ENCODE measurements around the gene THRA.

The THRA gene

GRCh38 chr17:40084477-40084876 is 21.7 kb downstream of the THRA start:
- no peak for DNase-seq

GRCh38 chr17:40086150-40087044 is 23.6 kb downstream of the THRA start:
- peak; percentile 56 for DNase-seq

- no peak for DNase-seq
Observed at GRCh38 chr17:40087049-40087794, 24.5 kb downstream of the THRA start.

GRCh38 chr17:40087903-40088718 is 25.3 kb downstream of the THRA start:
- no peak for DNase-seq

DNA sequence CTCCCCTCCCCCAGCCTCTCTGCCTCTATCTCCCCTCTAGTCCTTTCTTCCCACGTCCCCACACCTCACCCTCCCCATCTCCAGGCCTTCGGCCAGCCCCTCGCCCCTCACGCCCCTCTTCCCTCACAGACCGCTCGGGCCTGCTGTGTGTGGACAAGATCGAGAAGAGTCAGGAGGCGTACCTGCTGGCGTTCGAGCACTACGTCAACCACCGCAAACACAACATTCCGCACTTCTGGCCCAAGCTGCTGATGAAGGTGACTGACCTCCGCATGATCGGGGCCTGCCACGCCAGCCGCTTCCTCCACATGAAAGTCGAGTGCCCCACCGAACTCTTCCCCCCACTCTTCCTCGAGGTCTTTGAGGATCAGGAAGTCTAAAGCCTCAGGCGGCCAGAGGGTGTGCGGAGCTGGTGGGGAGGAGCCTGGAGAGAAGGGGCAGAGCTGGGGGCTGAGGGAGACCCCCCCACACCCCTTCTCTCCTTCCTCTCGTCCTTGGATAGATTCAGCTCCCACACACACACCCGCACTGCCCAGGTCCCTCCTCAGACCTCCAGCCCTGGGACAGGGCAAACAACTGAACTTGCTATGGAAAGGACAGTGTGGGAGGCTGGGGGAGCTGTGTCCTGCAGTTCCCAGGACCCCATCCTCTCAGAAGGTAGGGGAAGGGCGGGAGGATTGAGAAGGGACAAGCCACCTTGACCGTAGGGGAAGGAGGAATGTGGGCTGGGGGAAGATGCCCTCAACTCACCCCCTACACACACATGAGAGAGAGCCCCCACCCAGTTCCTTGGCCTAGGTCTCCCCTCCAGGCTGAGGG is 26.5 kb downstream of the THRA start:
- DNase-seq: no peak

DNA sequence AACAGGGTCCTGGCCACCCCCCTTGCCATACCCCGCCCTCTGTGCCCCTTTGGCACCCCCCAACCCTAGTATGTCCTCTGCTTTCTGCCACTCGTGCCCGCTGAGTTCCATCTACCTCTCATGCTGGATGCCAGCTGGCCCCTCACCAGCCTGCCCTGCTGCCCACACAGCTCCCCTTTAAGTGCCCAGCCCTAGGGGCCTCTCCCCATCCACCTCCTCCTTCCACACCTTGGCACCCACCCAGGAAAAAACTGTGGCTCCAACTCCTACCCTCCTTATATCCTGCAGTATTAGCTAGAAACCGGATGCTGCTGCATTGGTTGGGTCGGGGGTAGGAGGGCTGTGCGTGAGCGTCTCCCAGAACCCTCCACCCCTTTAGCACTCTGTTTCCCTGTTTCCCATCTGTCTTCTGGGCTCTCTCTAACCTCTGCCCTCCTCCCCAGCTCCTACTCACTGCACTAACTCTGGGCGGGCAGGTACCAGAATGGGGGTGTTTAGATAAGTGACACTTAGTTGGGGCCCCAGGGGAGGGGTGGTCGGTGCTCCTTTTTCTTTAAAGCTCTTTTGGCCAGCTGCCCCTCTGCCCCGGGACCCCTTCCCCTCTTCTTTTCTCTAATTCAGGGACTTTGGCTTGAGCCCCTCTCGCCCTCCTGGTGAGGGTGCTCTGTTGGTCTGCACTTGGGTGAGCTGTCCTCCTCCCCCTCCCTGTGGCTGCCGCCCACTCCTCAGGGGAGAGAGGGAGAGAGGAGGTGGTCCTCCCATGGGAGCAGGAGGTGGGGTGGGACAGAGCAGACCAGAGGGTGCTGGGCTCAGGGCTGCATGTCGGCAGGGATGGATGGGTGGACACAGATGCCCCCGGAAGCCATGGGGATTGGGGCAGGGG is 27.7 kb downstream of the THRA start:
- DNase-seq: no peak

DNA sequence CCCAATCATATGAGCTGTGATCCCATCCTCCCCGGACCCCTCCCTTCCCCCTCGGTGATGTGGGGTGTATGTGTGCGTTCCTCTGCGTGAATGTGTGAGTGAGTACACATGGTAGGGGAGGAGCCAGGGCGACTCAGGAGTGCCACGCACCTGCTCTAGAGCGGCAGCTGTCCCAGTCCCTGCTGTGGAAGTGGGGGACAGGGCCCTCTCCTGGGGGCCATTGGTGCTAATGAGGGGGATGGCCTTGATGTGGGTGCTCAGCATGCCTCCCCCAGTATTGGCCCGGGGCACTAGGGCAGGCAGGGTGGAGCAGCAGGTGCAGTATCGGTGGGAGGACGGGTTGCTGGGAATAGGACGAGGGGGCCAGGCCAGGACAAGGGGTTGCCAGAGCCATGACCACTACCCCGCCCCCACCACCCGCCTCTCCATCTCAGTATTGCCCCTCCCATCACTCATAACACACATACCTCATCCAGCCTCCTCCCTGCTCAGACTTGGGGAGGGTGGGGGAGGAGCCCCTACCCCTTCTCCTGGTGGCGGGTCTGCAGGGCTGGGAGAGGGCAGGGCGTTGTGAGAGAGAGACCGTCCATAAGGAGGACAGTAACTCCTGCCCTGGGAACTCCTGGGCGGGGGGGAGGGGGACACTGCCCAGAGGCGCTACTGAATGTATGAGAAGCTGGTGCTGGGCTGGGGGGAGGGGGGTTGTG is 29.1 kb downstream of the THRA start:
- no peak for DNase-seq

DNA sequence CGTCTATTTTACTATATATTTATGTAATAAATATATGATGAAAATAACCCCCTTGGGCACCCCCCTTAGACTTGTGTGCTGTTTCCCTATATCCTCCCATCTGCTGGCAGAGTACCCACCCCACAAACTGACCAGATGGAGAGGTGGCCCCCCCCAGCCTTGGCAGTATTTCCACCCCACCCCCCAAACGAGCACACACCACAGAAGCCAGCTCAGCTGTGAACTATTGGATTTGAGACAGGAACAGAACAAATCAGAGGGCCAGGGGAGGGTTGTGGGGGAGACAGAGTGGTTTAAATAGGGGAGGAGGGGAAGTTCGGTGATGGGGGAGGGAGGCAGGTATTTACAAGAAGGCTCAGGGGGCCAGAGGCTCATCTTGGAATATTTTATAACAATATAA is 29.8 kb downstream of the THRA start:
- no peak for DNase-seq

GRCh38 chr17:40093005-40093579 is 30.3 kb downstream of the THRA start:
- DNase-seq: no peak

DNA sequence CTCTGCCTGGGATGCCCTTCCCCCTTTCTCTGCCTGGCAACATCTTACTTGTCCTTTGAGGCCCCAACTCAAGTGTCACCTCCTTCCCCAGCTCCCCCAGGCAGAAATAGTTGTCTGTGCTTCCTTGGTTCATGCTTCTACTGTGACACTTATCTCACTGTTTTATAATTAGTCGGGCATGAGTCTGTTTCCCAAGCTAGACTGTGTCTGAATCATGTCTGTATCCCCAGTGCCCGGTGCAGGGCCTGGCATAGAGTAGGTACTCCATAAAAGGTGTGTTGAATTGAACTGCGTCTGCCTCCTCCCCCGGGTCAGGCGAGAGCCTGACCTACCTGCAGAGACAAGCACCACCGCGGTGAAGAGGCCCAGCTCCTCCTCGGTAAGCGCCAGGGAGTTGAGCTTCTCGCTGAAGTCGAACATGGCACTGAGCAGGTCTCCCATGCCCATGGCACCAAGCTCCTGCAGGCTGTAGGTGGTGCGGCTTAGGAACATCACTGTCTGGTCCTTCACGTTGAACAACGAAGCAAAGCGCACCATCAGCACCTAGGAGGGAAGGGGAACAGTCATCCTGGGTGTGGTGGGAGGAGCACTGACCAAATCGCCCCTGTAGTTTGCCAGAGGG is 30.9 kb downstream of the THRA start:
- no peak for DNase-seq

DNA sequence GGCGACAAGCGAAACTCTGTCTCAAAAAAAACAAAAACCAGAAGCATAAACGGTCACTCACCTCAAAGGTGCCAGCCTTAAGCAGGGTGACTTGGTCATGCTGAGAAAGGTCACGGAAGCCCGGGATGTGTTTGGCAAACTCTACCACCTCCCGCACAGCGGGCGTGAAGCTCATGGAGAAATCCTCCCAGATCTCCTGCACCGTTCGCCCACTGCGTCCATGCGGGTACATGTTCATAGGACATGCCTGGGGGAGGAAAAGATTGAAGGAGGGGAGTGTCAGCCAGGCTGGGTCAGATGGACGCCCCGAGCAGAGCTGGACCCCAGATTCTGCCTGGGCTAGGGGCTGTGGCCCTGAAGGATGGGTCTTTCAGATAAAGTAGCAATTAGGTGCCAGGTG is 32.1 kb downstream of the THRA start:
- DNase-seq: no peak

GRCh38 chr17:40095351-40095943 is 32.7 kb downstream of the THRA start:
- no peak for DNase-seq

GRCh38 chr17:40095944-40096791 is 33.4 kb downstream of the THRA start:
- peak; percentile 72 for DNase-seq

- DNase-seq: no peak
Observed at GRCh38 chr17:40097087-40097486, 34.3 kb downstream of the THRA start.

DNA sequence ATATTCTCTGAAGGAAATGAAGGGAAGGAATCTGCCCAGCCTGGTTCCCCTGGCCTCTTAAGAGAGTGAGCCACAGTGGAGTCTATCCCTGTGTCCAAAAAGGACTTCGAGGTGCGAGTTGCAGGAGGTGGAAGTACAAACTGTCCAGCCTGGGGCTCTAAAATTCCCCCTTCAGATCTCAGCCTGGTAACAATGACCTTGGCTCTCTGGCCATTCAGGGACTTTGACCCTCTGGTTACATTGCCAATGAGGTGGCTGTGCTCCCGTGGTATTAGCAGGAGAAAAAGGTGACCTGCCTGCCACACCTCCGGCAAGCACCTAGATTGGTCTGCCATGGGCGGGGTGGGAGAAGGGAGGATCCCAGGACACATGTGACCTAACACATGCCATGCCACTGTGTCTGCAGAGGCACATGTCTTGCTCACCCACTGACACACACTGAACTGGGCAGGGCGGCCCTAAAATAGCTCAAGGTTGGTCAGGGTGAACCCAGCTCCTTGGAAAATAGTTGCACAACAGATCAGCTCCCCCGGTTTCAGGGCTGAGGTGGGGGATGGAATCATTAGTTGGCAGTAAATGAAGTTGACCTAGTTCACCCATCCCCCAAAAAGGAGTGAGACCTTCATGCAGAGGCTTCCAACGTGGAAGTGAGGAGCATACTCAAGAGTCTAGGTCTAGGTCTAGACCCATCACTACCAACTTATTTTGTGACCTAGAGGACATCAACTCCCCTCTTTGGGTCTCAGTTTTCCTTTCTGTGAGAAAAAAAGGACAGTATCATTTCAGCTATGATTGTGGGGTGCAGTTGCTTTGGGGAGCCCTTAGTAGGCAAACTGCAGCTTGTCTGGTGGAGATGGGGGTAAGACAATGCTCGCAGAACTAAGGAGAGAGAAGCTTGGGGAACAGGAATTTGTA is 35.4 kb downstream of the THRA start:
- no peak for DNase-seq

DNA sequence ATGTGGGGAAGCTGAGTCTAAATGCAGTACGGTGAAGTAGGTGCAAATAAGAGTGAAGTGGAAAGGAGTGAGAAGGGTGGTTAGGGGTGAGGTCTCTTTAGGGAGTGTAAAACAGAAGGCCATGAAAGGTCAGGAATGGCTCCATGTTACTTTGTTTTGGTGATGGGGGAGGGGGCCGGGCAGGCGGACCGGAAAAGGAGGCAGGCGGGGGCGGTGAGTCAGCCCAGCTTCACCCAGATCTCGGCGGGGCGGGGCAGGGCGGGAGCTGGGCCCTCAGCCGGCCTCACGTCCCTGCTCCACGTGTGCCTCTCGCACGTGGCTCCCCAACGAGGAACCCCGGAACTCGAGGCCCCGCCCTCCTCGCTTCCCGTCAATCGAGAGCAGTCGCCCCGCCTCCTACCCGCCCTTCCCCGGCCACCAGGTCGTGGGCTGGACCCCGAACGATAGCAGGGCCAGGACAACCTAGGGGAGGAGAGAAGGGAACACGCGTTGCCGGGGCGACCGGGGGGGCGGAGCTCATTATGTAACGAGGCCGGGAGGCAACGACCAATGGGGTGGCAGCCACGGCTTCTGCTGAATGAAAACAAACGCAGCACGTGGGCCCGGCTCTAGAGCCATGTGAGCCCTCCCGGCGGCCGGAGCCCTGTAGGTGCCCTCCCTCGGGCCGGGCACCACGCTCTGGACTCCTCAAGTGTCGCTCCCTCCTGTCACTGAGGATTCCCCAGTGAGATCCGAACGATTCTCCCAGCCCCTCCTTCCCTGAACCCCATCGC is 36.3 kb downstream of the THRA start:
- DNase-seq: peak; percentile 99

Data from activated T-cell treated with anti-CD3 and anti-CD28 coated beads for 4 hours (primary cell).